SH-SY5Y (cell line): ENCODE measurements around the gene WIPF1.

ENCODE experiments used
- GATA2 ChIP-seq: IDR thresholded peaks from 2 replicates; pipeline ENCODE4 v1.6.1; 2011; ENCODE audit warnings: mild to moderate bottlenecking, low read depth, low read length
- GATA3 ChIP-seq: IDR thresholded peaks from 2 replicates; pipeline ENCODE4 v1.6.1; 2011; ENCODE audit warnings: low read depth, mild to moderate bottlenecking, low read length, moderate library complexity

The WIPF1 gene, protein sequence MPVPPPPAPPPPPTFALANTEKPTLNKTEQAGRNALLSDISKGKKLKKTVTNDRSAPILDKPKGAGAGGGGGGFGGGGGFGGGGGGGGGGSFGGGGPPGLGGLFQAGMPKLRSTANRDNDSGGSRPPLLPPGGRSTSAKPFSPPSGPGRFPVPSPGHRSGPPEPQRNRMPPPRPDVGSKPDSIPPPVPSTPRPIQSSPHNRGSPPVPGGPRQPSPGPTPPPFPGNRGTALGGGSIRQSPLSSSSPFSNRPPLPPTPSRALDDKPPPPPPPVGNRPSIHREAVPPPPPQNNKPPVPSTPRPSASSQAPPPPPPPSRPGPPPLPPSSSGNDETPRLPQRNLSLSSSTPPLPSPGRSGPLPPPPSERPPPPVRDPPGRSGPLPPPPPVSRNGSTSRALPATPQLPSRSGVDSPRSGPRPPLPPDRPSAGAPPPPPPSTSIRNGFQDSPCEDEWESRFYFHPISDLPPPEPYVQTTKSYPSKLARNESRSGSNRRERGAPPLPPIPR

DNA sequence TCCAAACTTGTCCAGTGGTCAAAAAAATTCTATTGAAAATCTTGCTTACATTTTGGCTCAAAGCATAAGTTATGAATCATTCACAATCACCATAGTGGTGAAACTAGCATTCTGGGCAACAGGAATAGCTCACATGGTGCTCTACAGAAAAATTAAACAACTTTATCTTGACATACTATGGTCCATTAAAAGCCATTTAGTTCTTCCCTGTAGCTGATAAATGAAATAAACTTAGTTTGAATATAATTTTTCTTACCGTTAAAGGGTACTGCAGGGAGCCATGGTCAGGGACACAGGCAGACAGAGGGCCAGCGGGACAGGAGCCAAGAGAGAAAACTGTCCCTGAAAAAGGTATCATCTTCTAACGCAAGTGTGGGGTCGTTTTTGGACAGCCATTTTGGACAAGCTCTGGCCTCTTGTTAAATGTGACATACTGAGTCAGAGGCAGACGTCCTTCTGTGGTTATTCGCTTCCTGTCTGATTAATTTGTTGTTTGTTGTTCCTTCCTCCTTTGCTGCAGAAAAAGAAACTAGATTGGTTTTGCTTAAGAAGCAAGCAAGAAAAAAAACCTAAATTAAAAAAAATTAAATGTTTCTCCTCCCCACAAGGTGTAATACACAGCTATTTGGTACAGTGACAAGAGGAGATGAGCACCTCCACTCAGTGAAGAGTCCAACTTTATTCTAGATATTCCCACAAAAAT is at the start of gene WIPF1:
Gene WIPF1, minus strand, starts transcription at position 460 of the 703 bp plus-strand sequence. CDS start 12,231 bp downstream, outside the sequence.
- no peak for TF ChIP-seq GATA2

DNA sequence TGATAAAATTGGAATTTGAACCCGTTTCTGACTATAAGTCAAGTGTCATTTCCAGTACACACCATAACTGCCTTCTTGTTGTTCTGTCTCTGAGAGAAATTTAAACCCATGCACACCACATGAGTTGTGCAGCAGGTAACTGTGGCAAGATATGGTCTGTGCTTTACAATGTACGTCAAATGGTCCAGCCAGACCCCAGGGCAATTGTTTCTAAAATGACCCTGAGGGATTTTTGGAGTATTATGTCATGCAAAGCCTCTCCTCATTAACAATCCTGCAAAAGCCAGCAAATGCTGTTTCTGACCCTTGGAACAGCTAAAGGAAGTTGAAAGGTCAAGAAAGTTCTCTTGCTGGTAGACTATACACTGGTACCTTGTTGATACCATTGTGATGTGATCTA is 47.7 kb upstream of the WIPF1 start:
- TF ChIP-seq GATA2 = no peak
- TF ChIP-seq GATA3 = no peak

DNA sequence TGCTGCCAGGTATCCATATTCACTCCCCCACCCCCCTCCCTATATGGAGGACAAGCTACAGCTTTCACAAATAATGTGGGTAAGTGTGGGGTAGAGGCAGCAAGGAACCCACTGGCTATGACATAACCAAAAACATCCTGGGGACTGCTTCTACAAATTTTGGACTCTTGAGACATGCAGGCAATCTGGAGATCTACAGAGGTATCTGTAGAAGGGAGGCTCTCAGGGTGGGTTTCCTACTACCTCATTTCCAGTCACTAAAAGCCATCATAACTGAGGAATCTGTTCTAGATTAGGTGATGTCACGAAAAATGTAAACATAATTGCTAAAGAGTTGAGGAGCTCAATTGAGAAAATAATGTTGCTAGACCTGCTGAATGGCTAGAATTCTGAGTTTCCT is 46.8 kb upstream of the WIPF1 start:
- no peak for TF ChIP-seq GATA3
- TF ChIP-seq GATA2 = no peak

DNA sequence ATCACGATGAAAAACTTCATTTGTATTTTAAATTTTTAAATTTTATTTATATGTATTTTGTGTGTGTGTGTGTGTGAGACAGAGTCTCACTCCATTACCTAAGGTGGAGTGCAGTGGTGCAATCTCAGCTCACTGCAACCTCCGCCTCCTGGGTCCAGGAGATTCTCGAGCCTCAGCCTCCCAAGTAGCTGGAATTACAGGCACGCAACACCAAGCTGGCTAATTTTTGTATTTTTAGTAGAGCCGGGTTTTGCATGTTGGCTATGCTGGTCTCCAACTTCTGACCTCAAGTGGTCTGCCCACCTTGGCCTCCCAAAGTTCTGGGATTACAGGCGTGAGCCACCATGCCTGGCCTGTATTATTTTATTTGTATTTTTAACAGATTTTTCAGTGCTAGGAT is 45.8 kb upstream of the WIPF1 start:
- TF ChIP-seq GATA3 (no peak), GATA2 (no peak)

DNA sequence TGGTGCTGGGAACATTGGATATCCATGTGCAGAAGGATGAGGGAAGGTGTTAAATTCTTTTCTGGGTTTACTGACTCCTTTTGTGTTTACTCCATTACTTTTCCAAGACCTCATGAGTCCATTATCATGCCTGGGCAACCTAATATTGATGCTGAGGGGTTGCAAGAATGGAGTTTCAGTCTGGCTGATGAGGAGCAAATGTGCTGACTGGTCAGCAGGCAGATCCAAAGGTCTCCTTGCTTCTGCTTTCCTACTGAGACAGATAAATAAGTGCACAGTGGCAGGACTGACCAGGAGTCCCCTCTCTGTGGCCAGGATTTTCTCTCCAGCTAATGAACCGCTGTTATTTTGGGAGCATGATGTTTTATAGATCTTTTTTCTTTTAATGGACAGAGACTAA is 43.6 kb upstream of the WIPF1 start:
- no peak for TF ChIP-seq GATA2
- no peak for TF ChIP-seq GATA3

DNA sequence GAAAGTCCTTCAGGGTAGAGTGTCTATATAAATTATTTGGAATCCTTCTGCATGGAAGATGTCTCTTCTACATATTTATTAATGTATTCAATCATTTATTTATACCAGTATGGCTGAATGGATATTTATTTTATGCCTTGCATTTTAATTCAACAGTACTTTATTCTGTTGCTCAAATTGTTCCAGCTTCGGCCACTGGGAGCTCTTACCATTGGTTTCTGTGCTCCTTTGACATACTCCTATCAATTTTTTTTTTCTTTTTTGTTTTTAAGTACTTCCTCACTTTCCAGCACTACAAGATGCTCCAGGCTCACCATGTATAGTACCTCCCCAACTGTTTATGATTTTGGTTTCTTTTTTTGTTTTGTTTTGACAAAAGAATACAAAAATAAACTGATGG is 39.4 kb upstream of the WIPF1 start:
- TF ChIP-seq GATA2 (no peak), GATA3 (no peak)

DNA sequence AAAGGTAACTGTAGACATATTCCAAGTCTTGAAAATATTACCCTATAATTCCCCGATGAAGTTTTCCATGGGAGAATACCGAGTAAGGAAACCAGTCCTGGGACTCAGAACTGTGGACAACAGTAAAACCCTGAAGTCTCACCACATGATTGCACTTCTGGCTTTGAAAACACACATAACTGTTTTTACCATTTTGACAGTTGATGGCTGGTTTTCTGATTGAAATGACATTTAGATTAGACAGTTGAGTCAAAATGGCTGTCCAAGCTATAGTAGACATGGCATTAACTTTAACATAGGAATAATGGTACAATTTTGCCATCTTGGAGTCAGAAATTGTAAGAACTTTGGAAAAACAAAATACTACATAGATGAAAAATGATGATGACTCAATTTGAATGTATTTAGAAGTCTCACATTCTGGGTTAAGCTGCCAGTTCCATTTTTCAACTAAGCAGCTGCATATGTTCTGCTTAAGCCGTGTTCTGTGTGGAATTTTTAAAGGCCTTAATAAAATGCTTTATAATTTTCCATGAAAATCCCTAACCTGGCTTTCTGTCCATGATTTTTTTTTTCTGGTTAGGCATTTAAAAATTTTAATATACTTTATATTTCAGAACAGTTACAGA is 38.3 kb upstream of the WIPF1 start:
- TF ChIP-seq GATA3 = no peak
- no peak for TF ChIP-seq GATA2

DNA sequence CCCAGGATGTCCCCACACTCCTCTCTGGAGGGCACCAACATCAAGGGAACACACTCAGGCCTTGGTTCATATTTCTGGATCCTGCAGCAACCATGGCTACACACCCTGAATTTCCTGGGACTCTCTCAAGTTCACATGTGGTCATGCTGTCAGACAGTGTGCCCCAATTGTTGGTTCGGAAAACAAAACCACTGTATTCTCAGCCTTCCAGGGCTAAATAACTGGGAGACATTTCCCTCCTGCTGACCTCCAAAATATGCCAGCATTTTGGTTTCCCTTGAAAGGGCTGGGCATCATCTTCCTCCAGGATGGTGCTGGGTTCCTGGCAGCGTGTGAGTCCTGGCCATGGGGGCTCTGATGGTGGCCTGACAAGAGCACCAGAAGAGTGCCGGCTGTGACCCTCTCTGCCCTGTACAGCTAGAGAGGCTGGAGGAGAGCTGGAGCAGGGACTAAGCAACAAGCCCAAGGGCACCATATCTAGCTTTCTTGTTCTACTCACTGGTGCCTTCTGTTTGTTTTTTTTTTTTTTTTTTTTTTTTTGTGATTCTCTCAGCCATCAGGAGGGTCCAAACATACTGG is 37.5 kb upstream of the WIPF1 start:
- TF ChIP-seq GATA2 (no peak), GATA3 (no peak)

DNA sequence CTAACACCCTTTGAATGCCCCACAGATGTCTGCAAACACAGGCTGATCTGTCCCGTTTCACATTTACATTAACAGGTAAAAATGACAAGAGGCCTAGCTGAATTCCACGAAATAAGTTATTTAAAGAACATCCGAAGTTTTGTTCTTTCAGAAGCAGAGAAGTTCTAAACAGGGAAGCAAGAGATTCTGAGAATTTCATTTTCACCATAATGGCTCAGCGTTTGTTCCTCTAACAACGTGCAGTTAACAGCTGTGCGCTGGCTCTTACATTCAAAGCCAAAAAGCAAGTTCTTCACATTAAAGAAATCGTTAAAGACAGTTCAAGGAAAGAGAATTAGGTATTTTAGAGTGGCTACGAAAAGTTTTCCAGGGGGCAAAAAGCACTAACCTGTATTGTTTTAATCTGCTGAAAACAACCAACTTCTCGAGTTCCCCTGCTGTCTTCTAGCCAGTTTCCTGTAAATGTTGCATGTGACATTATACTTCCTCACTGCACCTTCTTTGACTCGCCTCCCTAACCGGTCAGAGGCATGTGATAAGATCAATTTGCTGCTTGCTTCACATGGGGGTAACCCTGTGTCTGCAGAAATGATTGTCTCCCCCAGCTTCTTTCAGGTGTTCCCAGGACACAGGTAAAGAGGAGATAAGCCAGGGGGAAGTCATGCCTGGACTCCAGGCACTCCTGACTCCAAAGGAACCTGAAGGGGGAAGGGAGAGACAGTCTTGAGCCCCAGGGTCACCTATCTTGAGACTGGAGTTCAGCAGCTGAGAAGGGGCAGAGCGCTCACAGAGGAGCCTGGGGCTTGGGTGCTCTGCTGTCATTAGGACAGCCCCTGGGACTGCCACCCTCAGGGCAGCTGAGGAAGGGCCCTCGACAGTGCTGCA is 36.8 kb upstream of the WIPF1 start:
- TF ChIP-seq GATA3 = no peak
- TF ChIP-seq GATA2 = no peak

DNA sequence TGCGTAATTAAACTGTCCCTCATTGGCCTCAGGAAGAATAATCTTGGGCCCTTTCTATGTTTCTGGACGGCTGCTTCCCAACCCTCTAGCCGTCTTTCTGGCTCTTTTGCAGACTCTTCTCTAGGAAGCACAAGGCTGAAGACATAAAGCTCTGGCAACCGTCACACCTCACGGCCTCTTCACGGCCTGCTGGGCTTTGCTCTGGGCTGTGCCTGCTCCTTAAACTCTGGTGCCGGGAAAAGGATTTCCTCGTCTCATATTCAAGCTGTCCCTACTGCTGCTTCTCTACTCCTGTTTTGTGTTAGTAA is 36.0 kb upstream of the WIPF1 start:
- TF ChIP-seq GATA2 = no peak
- TF ChIP-seq GATA3 = no peak

DNA sequence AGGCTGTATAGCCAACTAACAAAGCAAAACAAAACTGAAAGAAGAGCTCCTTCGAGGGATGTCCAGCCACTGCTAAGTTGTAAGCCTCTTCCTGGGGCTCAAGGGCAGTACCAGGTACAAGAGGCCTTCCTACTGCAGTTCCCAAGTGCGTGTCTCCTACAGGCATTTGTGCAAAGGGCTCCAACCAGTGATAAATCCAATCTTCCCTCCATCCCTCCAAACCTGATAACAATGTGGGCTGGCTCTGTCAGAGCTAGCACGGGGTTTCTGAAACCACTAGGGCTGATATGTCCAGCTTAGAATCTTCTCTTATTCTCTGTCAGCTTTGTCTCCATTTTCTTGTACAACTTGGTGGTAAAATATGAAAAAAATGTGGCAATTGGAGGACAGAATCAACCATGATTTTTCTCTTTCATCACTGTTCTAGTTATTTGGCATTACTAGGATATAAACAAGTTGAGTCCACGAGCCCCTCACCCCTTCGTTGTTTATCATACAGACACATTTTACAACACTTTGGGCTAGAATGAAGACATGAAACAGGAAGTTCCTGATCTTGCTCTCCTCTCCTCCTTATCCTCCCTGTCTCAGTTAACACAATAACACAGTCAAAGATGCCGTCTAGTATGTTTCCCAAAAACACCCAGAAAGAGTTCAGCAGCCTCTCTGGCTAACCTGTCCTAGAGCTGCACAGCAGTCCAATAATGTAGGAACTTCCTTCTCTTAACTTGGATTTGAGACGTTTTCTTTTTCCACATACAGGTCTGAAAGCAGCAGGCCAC is 35.4 kb upstream of the WIPF1 start:
- no peak for TF ChIP-seq GATA2
- TF ChIP-seq GATA3 = no peak

DNA sequence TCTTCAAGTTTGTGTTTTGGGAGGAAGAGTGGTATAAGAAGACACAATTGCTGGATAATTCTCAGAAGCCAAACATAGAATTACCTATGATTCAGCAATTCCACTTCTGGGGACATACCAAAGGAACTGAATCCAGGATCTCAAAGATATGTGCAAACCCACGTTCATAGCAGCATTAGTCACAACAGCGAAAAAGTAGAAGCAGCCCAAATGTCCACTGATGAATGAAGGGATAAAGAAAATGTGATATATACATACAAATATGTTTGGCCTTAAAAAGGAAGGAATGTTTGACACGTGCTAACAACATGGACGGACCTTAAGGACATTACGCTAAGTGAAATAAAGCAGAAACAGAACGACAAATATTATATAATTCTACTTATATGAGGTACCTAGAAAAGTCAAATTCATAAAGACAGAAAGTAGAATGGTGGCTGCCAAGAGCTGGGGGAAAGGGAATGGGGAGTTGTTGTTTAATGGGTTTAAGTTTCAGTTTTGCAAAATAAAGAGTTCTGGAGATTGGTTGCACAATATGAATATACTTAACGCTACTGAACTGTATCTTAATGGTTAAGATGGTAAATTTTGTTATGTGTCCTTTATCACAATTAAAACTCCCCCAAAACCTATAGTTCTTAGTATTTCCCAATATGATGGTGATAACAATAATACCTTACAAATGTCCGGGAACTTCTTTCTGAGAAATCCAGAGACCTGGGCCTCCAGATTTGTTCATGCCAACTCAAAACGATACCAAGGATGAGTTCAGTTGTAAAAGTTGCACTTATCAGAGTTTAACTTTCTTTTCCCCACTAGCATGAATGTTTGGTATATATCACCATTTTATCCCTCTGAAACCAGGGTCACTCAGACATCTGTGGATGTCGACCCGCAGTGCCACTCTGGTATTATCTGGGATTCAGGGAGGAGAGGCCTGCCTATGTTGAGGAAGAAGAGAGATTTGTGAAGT is 33.7 kb upstream of the WIPF1 start:
- TF ChIP-seq GATA2 (no peak), GATA3 (no peak)
